ENCODE data around the gene ARNT2.

DNA sequence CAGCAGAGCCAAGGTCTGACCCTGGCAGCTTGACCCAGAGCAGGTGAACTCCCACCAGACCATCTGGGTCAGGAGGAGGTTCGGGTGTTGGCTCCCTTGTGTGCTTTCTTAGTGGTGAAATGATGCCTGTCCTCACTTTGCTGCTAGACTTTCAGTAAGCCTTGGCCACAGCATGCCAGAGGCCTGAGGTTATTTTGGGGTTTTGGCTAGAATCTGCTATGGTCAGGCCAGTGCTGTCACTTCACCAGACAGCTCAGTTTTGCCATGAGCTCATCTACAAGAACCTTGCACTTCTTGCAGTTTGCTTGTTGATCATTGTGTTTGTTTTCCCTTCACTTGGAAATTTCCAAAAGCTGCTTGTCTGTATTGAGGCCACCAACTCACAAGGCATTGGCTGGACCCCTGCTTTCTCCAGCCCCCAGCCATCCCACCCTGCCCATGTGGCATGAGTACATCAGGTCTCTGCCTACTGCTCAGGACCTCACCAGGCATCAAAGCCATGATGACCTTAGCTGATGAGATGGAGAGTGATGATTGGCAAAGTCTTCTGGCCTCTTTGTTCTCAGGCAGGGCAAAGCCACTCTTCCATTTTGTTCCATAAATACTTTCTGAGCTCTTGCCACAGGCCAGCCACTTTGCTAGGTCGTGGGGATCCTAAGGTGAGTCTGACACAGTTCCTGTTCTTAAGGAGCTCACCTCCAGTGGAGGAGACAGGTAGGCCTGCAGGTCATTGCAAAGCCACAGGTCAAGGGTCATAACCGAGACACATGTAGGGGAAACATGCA, 122.6 kb downstream of the ARNT2 start:
- TF ChIP-seq FOXM1 (CRISPR knock-in tag; IDR thresholded peaks at IDR 0.05) = no peak
- TF ChIP-seq, protein P1, sequence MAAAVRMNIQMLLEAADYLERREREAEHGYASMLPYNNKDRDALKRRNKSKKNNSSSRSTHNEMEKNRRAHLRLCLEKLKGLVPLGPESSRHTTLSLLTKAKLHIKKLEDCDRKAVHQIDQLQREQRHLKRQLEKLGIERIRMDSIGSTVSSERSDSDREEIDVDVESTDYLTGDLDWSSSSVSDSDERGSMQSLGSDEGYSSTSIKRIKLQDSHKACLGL (CRISPR knock-in tag; IDR thresholded peaks at IDR 0.05) = no peak
- TF ChIP-seq, protein P2, sequence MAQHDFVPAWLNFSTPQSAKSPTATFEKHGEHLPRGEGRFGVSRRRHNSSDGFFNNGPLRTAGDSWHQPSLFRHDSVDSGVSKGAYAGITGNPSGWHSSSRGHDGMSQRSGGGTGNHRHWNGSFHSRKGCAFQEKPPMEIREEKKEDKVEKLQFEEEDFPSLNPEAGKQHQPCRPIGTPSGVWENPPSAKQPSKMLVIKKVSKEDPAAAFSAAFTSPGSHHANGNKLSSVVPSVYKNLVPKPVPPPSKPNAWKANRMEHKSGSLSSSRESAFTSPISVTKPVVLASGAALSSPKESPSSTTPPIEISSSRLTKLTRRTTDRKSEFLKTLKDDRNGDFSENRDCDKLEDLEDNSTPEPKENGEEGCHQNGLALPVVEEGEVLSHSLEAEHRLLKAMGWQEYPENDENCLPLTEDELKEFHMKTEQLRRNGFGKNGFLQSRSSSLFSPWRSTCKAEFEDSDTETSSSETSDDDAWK (CRISPR knock-in tag; IDR thresholded peaks at IDR 0.05) = no peak
- TF ChIP-seq NCOA1 (CRISPR knock-in tag; IDR thresholded peaks at IDR 0.05) = no peak

Measured in HepG2 (cell line).